IMR-90 (cell line): ENCODE data around the gene HMX1. TPM values are rescaled to one million over a fixed set of nuclear protein-coding genes. Genes with fewer than 3 reads are reported as not detected.

Experiments
- ATAC-seq: fragments of 200-7000 bp; cut with Tn5 transposase; 2 replicates; pipeline ENCODE4 v1.9.1; 2020; ENCODE audit warnings: low read depth, mild to moderate bottlenecking, moderate library complexity
- BruUV-seq: library from RNA; stranded (reverse); fragments of 400-500 nt; replicated peaks from 2 replicates; lab custom pipeline; 2021; lab: Mats Ljungman, UMichigan
- CTCF ChIA-PET: fragments of 300-600 bp; formaldehyde crosslinking; extraction: SDS; loops from one replicate; lab custom pipeline; 2021; ENCODE audit warnings: antibody characterized with exemption; lab: Yijun Ruan, JAX
- POLR2A ChIA-PET: fragments of 300-600 bp; sonication (Branson Sonifier 250); formaldehyde crosslinking; loops from one replicate; lab custom pipeline; 2022; ENCODE audit warnings: antibody characterized with exemption; ENCODE audit not compliant: unreplicated experiment; lab: Charles Lee
- DNase-seq: peaks from one replicate; pipeline ENCODE4 v3.0.0; 2013
- H2AFZ ChIP-seq: replicated peaks from 2 replicates; pipeline ENCODE3; 2013; ENCODE audit warnings: low read length, mild to moderate bottlenecking; ENCODE audit not compliant: poor library complexity
- H2AK5ac ChIP-seq: 2 replicates; pipeline ENCODE4 v1.6.1; 2013; ENCODE audit warnings: low read depth, low read length, inconsistent platforms
- H2AK9ac ChIP-seq: replicated peaks from 2 replicates; pipeline ENCODE3; 2013; ENCODE audit warnings: mild to moderate bottlenecking, low read depth, low read length, moderate library complexity; ENCODE audit not compliant: poor library complexity
- H2BK120ac ChIP-seq: 2 replicates; pipeline ENCODE4 v1.6.1; 2013; ENCODE audit warnings: low read depth, low read length, inconsistent platforms
- H2BK15ac ChIP-seq: 3 replicates; pipeline ENCODE4 v1.6.1; 2013; ENCODE audit warnings: low read depth, low read length, inconsistent platforms
- H2BK20ac ChIP-seq: 2 replicates; pipeline ENCODE4 v1.6.1; 2013; ENCODE audit warnings: low read depth, mild to moderate bottlenecking, inconsistent platforms, low read length, moderate library complexity
- H2BK5ac ChIP-seq: 2 replicates; pipeline ENCODE4 v1.6.1; 2013; ENCODE audit warnings: mild to moderate bottlenecking, low read depth, low read length, inconsistent platforms; ENCODE audit not compliant: poor library complexity, severe bottlenecking
- H3K14ac ChIP-seq: replicated peaks from 2 replicates; pipeline ENCODE4 v1.6.1; 2013; ENCODE audit warnings: low read depth, low read length, inconsistent platforms
- H3K18ac ChIP-seq: 2 replicates; pipeline ENCODE4 v1.6.1; 2013; ENCODE audit warnings: low read depth, low read length, control low read depth
- H3K23ac ChIP-seq: 2 replicates; pipeline ENCODE4 v1.6.1; 2013; ENCODE audit warnings: low read depth, low read length, inconsistent platforms
- H3K27ac ChIP-seq: 2 replicates; pipeline ENCODE4 v1.5.1; 2013; ENCODE audit warnings: mild to moderate bottlenecking, control low read depth, low read length; ENCODE audit not compliant: insufficient read depth
- H3K27me3 ChIP-seq: 2 replicates; pipeline ENCODE4 v1.6.1; 2013; ENCODE audit warnings: low read length; ENCODE audit not compliant: control insufficient read depth, insufficient read depth
- H3K36me3 ChIP-seq: 2 replicates; pipeline ENCODE4 v1.6.1; 2013; ENCODE audit warnings: low read length, mixed read lengths; ENCODE audit not compliant: control insufficient read depth, insufficient read depth
- H3K4ac ChIP-seq: 2 replicates; pipeline ENCODE4 v1.6.1; 2013; ENCODE audit warnings: low read depth, low read length, inconsistent platforms
- H3K4me1 ChIP-seq: 2 replicates; pipeline ENCODE4 v1.6.1; 2013; ENCODE audit warnings: low read length, mixed read lengths; ENCODE audit not compliant: control insufficient read depth, insufficient read depth
- H3K4me2 ChIP-seq: 2 replicates; pipeline ENCODE4 v1.6.1; 2013; ENCODE audit warnings: low read depth, mild to moderate bottlenecking, control low read depth, low read length, moderate library complexity
- H3K4me3 ChIP-seq: 2 replicates; pipeline ENCODE4 v1.5.1; 2013; ENCODE audit warnings: low read depth, mild to moderate bottlenecking, control low read depth, low read length, moderate library complexity; ENCODE audit not compliant: insufficient read depth
- H3K56ac ChIP-seq: 2 replicates; pipeline ENCODE4 v1.6.1; 2013; ENCODE audit warnings: low read length, inconsistent platforms; ENCODE audit not compliant: insufficient read depth; ENCODE audit errors: extremely low read depth
- H3K79me1 ChIP-seq, 2 experiments: 2 replicates each; pipeline ENCODE4 v1.6.1; 2013; ENCODE audit warnings: low read length in 2 of 2, inconsistent platforms in 1 of 2, low read depth in 1 of 2
- H3K9ac ChIP-seq: 2 replicates; pipeline ENCODE4 v1.6.1; 2013; ENCODE audit warnings: low read depth, low read length, control low read depth
- H3K9me1 ChIP-seq: 2 replicates; pipeline ENCODE4 v1.6.1; 2013; ENCODE audit warnings: low read length, inconsistent platforms; ENCODE audit not compliant: insufficient read depth
- H3K9me3 ChIP-seq: 2 replicates; pipeline ENCODE4 v1.6.1; 2013; ENCODE audit warnings: low read length; ENCODE audit not compliant: control insufficient read depth, insufficient read depth
- H4K20me1 ChIP-seq: 2 replicates; pipeline ENCODE4 v1.6.1; 2013; ENCODE audit warnings: low read length, inconsistent platforms; ENCODE audit not compliant: insufficient read depth
- H4K5ac ChIP-seq: 2 replicates; pipeline ENCODE4 v1.6.1; 2013; ENCODE audit warnings: mild to moderate bottlenecking, low read depth, low read length, control low read depth
- H4K8ac ChIP-seq, 2 experiments: 2 replicates each; pipeline ENCODE4 v1.6.1; 2013; ENCODE audit warnings: low read depth in 2 of 2, low read length in 2 of 2, control low read depth in 1 of 2, inconsistent platforms in 1 of 2
- H4K91ac ChIP-seq: 2 replicates; pipeline ENCODE4 v1.6.1; 2013; ENCODE audit warnings: low read depth, low read length, inconsistent platforms; ENCODE audit not compliant: insufficient read depth
- CEBPB ChIP-seq: IDR thresholded peaks from 2 replicates; pipeline ENCODE4 v1.6.1; 2012; ENCODE audit warnings: low read depth, low read length, improper control_type of control experiment
- CHD1 ChIP-seq: IDR thresholded peaks from 2 replicates; pipeline ENCODE4 v1.6.1; 2012; ENCODE audit warnings: low read depth, low read length, improper control_type of control experiment
- MXI1 ChIP-seq: IDR thresholded peaks from 2 replicates; pipeline ENCODE4 v1.6.1; 2012; ENCODE audit warnings: low read depth, mild to moderate bottlenecking, low read length, moderate library complexity, borderline replicate concordance
- RCOR1 ChIP-seq: IDR thresholded peaks from 2 replicates; pipeline ENCODE4 v1.6.1; 2012; ENCODE audit warnings: mild to moderate bottlenecking, low read length, improper control_type of control experiment; ENCODE audit not compliant: insufficient replicate concordance
- USF2 ChIP-seq: fragments of 150-350 bp; IDR thresholded peaks from 2 replicates; pipeline ENCODE4 v1.6.1; 2017; ENCODE audit warnings: mild to moderate bottlenecking, antibody characterized with exemption, low read length, low read depth
- WGBS, 2 experiments: methylation state at CpG; one replicate each; pipeline versions ENCODE4 v1.1.5 to v1.1.7; 2013; ENCODE audit warnings: missing lambda C conversion rate in 2 of 2; ENCODE audit not compliant: insufficient read length in 1 of 2; ENCODE audit errors: extremely low coverage in 2 of 2; 5-methylcytosine and 5-hydroxymethylcytosine counted together
- dilution Hi-C: fragments of 300-500 bp; cut with HindIII; formaldehyde crosslinking; loops from one replicate; pipeline ENCODE4 v1.14.3; 2018; ENCODE audit warnings: low sequenced_read_pairs; ENCODE audit not compliant: unreplicated experiment
- in situ Hi-C: fragments of 300-500 bp; cut with MboI; formaldehyde crosslinking; loops from 3 replicates; pipeline ENCODE4 v1.14.3; 2019; ENCODE audit warnings: low sequenced_read_pairs, inconsistent platforms, mixed read lengths
- intact Hi-C: fragments of 100-400 bp; cut with micrococcal nuclease; formaldehyde crosslinking; loops from 2 replicates; pipeline ENCODE4 v1.10.0; 2022
- polyA plus RNA-seq, 3 experiments: library from polyadenylated mRNA; depleted of rRNA; stranded (reverse); fragments of >200 nt; gene quantifications; 2 replicates each; pipeline ENCODE4 v1.2.3, GENCODE V29; 2012; ENCODE audit warnings: low replicate concordance in 1 of 3
- total RNA-seq: library from RNA; depleted of rRNA; stranded (reverse); fragments of >200 nt; gene quantifications from 2 replicates; pipeline ENCODE4 v1.2.3, GENCODE V29; 2012

HMX1 gene
- total and polyA plus RNA-seq, 2 of the 4 experiments (the other 2 are of a cell fraction), result not detected

- Histone ChIP-seq H2AFZ (no peak overlapping the region), H3K36me3 (no peaks in the 10 kb centered on the region), H3K56ac (no peak overlapping the region), H2AK9ac (no peak overlapping the region), H3K14ac (no peak overlapping the region), H3K4ac (no peak overlapping the region), H3K9me1 (no peaks in the 10 kb centered on the region), H3K27me3 (no peaks in the 10 kb centered on the region), H4K91ac (no peak overlapping the region), H2BK5ac (no peak overlapping the region), H3K9me3 (no peaks in the 10 kb centered on the region), H3K4me1 (no peaks in the 10 kb centered on the region), H2BK15ac (no peak overlapping the region), H4K5ac (no peak overlapping the region), H3K18ac (no peak overlapping the region), H4K20me1 (no peaks in the 10 kb centered on the region), H3K9ac (no peak overlapping the region), H3K79me1 (no peaks in the 10 kb centered on the region), H2AK5ac (no peak overlapping the region), H3K4me3 (no peak overlapping the region), H4K8ac (no peak overlapping the region), H3K27ac (no peak overlapping the region), H3K23ac (no peak overlapping the region), H2BK120ac (no peak overlapping the region), H3K4me2 (no peak overlapping the region), H2BK20ac (no peak overlapping the region)
- dilution Hi-C loops (no loop called here), intact Hi-C loops (no loop called here), in situ Hi-C loops (no loop called here)
- BruUV-seq, result no TSS peak
- CTCF ChIA-PET, result no interaction called here
- DNase-seq (no peak), ATAC-seq (no peak)
- POLR2A ChIA-PET, result no interaction called here
- no peak for TF ChIP-seq RCOR1
- TF ChIP-seq MXI1, result no peak
- TF ChIP-seq CEBPB, result no peak
- TF ChIP-seq USF2, result no peak
- TF ChIP-seq CHD1, result no peak
- WGBS, 2 experiments, result 72% methylated on average over 6 of the region's 27 CpGs; no CpG with 5 or more reads in 1 of the 2 experiments
Measured at GRCh38 chr4:8915201-8916200, 43.9 kb upstream of the HMX1 start.
